ENCODE data around the gene SIRT3.

SIRT3 gene

GRCh38 chr11:215581-216037 lies 20.5 kb downstream of the SIRT3 start:
- no peak for DNase-seq (ENCODE audit: low read depth in 2 of 2)

- DNase-seq (ENCODE audit: low read depth in 2 of 2): no peak
Measured at GRCh38 chr11:214083-214482, 22.1 kb downstream of the SIRT3 start.

- no peak for DNase-seq (ENCODE audit: low read depth in 2 of 2)
Measured at GRCh38 chr11:213111-213510, 23.0 kb downstream of the SIRT3 start.

DNA sequence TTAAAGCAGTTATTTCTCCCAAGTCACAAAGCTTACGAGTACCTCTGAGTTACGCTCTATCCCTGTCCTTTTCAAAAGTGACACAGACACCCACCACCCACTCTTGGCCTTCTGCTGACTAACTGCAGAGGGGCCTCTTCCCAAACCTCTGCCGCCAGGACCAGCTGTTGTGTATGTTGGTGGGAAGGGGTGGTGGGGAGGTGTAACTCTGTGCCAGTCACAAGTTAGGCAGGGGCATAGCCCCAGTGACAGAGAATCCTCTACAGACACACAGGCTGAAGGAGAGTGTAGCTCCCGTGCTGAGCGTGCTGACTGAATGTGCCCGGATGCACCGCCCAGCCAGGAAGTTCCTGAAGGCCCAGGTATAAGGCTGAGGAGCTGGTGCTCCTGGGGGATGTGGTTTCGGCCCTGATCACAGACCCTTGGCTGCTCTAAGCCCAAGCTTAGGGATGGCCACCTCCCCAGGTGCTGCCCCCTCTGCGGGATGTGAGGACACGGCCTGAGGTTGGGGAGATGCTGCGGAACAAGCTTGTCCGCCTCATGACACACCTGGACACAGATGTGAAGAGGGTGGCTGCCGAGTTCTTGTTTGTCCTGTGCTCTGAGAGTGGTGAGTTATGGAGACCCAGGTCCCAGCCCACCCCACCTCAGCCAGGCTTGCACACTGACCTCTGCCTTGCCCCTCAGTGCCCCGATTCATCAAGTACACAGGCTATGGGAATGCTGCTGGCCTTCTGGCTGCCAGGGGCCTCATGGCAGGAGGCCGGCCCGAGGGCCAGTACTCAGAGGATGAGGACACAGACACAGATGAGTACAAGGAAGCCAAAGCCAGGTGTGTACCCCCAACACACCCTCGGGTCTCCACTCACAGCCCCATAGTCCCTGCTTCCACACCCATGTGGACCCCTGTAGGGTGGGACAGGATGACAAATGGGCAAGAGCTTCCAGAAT lies 23.7 kb downstream of the SIRT3 start:
- no peak for DNase-seq (ENCODE audit: low read depth in 2 of 2)

GRCh38 chr11:211741-212140 lies 24.4 kb downstream of the SIRT3 start:
- DNase-seq (ENCODE audit: low read depth in 2 of 2): no peak

DNA sequence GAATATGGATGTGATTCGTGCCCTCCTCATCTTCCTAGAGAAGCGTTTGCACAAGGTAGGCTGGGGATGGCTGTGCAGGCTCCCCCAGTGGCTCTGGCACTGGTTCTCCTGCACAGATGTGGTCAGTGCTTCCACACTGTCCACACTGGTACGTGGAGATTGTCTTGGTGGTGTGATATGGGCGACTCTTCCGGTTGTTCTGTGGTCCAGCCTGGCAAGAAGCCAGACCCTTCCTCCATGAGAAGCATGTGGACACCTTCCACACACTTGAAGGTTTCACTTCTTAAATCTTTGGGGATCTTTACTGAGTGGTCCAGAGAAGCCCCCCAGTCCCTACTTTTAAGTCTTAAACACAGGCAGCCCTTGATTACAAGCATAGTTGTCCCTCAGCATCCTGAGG lies 24.8 kb downstream of the SIRT3 start:
- no peak for DNase-seq (ENCODE audit: low read depth in 2 of 2)

DNA sequence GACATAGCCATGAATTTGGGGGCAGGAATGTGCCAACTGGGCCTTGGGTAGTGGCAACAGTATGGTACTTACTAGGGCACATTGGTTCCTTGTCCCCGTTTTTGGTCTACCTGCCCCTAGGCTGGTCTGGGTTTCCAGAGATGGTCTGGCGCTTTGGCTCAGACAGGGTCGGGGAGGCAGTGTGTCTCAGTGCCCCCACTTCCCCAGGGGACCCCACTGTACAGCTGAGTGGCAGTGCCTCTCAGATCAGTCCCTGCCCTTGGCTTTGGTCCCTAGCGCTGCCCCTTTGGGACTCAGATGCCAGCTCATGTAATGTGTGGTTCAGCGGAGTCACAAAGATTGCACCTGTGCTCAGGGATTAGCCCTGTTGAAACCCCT lies 25.4 kb downstream of the SIRT3 start:
- DNase-seq (ENCODE audit: low read depth in 2 of 2): no peak

DNA sequence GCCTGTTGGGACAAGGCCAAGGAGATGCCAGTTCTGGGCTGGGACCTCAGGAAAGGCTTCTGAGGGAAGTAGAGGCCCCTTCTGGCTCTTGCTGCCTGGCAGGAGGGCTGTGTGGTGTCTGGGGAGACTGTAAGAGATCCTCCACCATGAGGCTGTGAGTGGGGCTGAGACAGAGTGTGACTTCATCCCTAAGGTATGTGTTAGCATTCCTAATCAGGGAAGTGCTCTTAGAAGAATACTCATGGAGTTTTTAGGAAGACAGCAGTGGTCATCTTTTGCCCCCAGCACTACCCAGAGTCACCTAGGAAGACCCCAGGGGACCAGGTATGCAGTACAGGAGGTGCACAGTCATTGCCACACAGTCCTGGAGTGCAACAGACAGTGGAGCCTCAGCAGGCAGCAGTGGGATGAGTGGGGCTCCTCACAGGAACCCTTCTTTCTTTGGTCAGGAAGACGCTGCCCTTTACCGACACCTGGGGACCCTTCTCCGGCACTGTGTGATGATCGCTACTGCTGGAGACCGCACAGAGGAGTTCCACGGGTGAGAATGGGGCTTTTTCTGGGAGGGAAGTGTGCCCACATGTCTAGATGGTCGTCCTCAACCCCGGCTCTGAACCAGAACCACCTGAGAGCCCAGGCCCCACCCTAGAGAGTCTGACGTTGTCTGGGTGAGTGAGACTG lies 25.9 kb downstream of the SIRT3 start:
- DNase-seq (ENCODE audit: low read depth in 2 of 2): no peak

DNA sequence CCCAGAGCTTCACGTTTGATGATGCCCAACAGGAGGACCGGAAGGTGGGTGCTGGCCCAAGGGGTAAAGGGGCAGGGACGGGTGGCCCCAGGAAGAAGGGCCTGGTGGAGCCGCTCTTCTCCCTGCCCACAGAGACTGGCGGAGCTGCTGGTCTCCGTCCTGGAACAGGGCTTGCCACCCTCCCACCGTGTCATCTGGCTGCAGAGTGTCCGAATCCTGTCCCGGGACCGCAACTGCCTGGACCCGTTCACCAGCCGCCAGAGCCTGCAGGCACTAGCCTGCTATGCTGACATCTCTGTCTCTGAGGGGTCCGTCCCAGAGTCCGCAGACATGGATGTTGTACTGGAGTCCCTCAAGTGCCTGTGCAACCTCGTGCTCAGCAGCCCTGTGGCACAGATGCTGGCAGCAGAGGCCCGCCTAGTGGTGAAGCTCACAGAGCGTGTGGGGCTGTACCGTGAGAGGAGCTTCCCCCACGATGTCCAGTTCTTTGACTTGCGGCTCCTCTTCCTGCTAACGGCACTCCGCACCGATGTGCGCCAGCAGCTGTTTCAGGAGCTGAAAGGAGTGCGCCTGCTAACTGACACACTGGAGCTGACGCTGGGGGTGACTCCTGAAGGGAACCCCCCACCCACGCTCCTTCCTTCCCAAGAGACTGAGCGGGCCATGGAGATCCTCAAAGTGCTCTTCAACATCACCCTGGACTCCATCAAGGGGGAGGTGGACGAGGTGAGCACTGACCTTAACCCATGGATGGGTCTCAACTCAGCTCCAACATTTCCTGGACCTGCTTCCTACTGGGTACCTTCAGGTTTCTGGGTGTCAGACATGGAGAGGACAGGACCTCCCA lies 26.6 kb downstream of the SIRT3 start:
- no peak for DNase-seq (ENCODE audit: low read depth in 2 of 2)

- no peak for DNase-seq (ENCODE audit: low read depth in 2 of 2)
Measured at GRCh38 chr11:208917-209260, 27.3 kb downstream of the SIRT3 start.

GRCh38 chr11:208181-208916 lies 27.8 kb downstream of the SIRT3 start:
- peak; percentile 54 to 62 for DNase-seq (ENCODE audit: low read depth in 2 of 2)

GRCh38 chr11:207863-208180 lies 28.3 kb downstream of the SIRT3 start:
- no peak for DNase-seq (ENCODE audit: low read depth in 2 of 2)

- DNase-seq (ENCODE audit: low read depth in 2 of 2): peak; percentile 92 to 95
Measured at GRCh38 chr11:207208-207862, 28.8 kb downstream of the SIRT3 start, which contains the start of the genes BET1L and RIC8A. Gene BET1L, minus strand, starts transcription at chr11:207399. Its CDS starts 78 bp downstream, at chr11:207321. Gene RIC8A, plus strand, starts transcription at chr11:207708. Its CDS starts 1,147 bp downstream, at chr11:208855.

DNA sequence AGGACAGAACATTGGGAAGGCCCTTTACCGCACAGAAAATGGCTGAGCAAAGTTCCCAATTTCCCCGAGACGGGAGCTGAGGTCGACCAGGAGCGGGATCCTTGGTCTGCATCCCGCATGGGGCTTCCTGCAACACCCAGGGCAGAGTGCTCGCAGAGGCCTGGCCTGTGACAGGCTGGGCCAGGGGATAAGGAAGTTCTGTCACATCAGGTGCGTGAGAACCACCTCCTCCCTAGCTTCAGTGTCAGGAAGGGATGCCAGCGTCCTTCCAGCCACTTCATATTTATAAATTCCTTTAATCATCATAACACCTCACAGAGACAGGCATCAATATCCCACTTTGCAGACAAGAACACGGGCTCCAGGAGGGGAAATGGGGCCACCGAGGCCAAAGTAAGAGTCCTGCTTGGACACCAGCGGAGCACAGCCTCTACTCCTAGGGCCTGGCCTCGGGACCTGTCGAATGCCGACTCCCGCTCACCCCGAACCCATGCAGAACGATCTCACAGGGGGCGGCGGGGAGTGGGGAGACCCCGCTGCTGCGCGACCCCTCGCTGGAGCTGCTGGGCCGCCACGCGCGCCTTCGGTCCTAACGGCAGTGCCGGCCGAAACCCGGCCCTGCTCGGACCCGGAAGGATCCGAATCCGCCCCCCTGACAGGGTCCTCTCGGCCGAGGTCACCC lies 29.5 kb downstream of the SIRT3 start:
- DNase-seq (ENCODE audit: low read depth in 2 of 2): no peak

DNA sequence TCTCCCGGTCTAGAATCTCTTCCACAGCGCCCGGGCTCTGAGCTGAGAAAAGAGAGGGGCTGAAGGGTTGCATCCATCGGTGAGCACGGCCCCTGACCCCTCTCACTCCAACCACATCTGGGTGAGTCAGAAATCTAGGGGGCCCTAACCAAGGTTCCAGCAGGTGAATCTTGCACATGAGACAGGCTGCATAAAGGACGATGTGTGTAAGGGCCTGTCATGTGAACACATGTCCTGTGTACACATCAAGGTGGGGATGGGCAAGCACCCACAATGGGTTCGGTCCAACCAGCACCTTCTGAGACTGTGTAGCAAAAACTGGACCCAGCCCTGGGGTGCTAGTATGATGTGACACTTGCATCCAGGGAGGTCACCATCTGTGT lies 30.1 kb downstream of the SIRT3 start:
- no peak for DNase-seq (ENCODE audit: low read depth in 2 of 2)

GRCh38 chr11:205221-206001 lies 30.7 kb downstream of the SIRT3 start:
- no peak for DNase-seq (ENCODE audit: low read depth in 2 of 2)

DNA sequence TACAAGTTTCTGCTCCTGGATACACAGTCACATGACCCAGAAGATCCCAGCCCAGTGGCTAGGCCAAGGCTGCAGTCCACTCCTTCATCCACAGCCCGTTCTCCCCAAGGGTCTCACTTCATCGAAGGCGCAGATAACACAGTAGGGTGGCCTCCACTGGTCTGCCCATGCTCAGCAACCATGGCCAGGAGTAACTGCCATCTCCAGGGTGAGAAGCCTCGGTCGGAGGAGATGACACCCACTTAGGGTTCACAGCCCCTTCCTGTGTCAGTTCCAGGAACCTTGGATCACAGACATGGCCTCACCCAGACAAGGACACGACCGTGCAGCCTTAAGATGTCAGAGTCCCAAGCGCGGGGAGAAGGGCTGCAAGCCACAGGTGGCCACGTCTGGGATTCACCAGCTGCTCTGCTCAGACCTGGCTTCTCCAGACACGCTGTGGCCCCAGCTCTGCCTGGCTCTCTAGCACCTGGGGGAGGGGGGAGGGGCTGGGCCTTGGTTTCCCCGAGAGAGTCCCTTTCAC lies 31.5 kb downstream of the SIRT3 start:
- no peak for DNase-seq (ENCODE audit: low read depth in 2 of 2)

GRCh38 chr11:203945-204586 lies 32.1 kb downstream of the SIRT3 start:
- no peak for DNase-seq (ENCODE audit: low read depth in 2 of 2)

Data from stimulated activated CD4-positive, alpha-beta T cell treated with anti-CD3 and anti-CD28 coated beads, Interleukin-1b, Interleukin-23, amount 100 ng/mL, for 1 hour (primary cell).